HepG2 (cell line): ENCODE measurements around the gene CASZ1. TPM values are rescaled to one million over a fixed set of nuclear protein-coding genes. Genes with fewer than 3 reads are reported as not detected.

Experiments used
- ARNT ChIP-seq: fragments of 450-650 bp; IDR thresholded peaks from 2 replicates; pipeline ENCODE4 v1.6.1; 2017
- ARNT2 ChIP-seq: sonication (generic); formaldehyde crosslinking; IDR thresholded peaks from 2 replicates; pipeline ENCODE4 v1.8.0; 2022; ENCODE audit warnings: mild to moderate bottlenecking, low read depth, missing genetic modification reagents, moderate library complexity
- CSRNP1 ChIP-seq: sonication (generic); formaldehyde crosslinking; IDR thresholded peaks from 2 replicates; pipeline ENCODE4 v1.8.1; 2023; ENCODE audit warnings: mild to moderate bottlenecking, missing genetic modification reagents
- ELF3 ChIP-seq: IDR thresholded peaks from 2 replicates; pipeline ENCODE4 v1.6.1; 2016; ENCODE audit warnings: missing genetic modification reagents, missing compliant biosample characterization
- GRHL1 ChIP-seq: sonication (generic); formaldehyde crosslinking; conservative IDR thresholded peaks from 2 replicates; pipeline ENCODE4 v1.8.0; 2022; ENCODE audit warnings: missing genetic modification reagents
- KLF12 ChIP-seq: sonication (generic); formaldehyde crosslinking; IDR thresholded peaks from 2 replicates; pipeline ENCODE4 v1.4.0; 2020; ENCODE audit warnings: missing genetic modification reagents, borderline replicate concordance
- MAFK ChIP-seq, 2 experiments: IDR thresholded peaks in 1 of 2; conservative IDR thresholded peaks in 1 of 2; 2 replicates each; pipeline ENCODE4 v1.6.1; 2011; ENCODE audit warnings: improper control_type of control experiment in 2 of 2, low read length in 2 of 2
- ONECUT2 ChIP-seq: sonication (generic); formaldehyde crosslinking; IDR thresholded peaks from 2 replicates; pipeline ENCODE4 v1.4.0; 2020; ENCODE audit warnings: missing genetic modification reagents
- RFXAP ChIP-seq: sonication (generic); formaldehyde crosslinking; IDR thresholded peaks from 2 replicates; pipeline ENCODE4 v1.4.0; 2020; ENCODE audit warnings: missing genetic modification reagents, borderline replicate concordance
- SCMH1 ChIP-seq: sonication (generic); formaldehyde crosslinking; IDR thresholded peaks from 2 replicates; pipeline ENCODE4 v1.9.0; 2021; ENCODE audit warnings: missing genetic modification reagents, mild to moderate bottlenecking, borderline replicate concordance
- SRSF1 ChIP-seq: fragments of 200-400 bp; formaldehyde crosslinking; optimal IDR thresholded peaks from 2 replicates; pipeline ENCODE3; 2017; ENCODE audit warnings: mild to moderate bottlenecking, low read depth, low read length, moderate library complexity
- TBL1XR1 ChIP-seq: fragments of 150-350 bp; IDR thresholded peaks from 2 replicates; pipeline ENCODE4 v1.6.1; 2014; ENCODE audit warnings: borderline replicate concordance, low read length; ENCODE audit not compliant: partially characterized antibody
- TEAD2 ChIP-seq: sonication (generic); formaldehyde crosslinking; IDR thresholded peaks from 2 replicates; pipeline ENCODE4 v1.9.0; 2021; ENCODE audit warnings: missing genetic modification reagents
- YEATS2 ChIP-seq: sonication (generic); formaldehyde crosslinking; IDR thresholded peaks from 2 replicates; pipeline ENCODE4 v1.4.0; 2020; ENCODE audit warnings: missing genetic modification reagents, borderline replicate concordance
- ZBTB37 ChIP-seq: sonication (generic); formaldehyde crosslinking; IDR thresholded peaks from 2 replicates; pipeline ENCODE4 v1.4.0; 2020; ENCODE audit warnings: mild to moderate bottlenecking, missing genetic modification reagents
- ZFP37 ChIP-seq: sonication (generic); formaldehyde crosslinking; IDR thresholded peaks from 2 replicates; pipeline ENCODE4 v1.4.0; 2020; ENCODE audit warnings: missing genetic modification reagents, borderline replicate concordance
- ZNF205 ChIP-seq: IDR thresholded peaks from 2 replicates; pipeline ENCODE4 v1.6.1; 2018; ENCODE audit warnings: missing biosample characterization, missing genetic modification reagents
- ZNF335 ChIP-seq: sonication (generic); formaldehyde crosslinking; IDR thresholded peaks from 2 replicates; pipeline ENCODE4 v1.4.0; 2020; ENCODE audit warnings: missing genetic modification reagents
- ZNF589 ChIP-seq: sonication (generic); formaldehyde crosslinking; conservative IDR thresholded peaks from 2 replicates; pipeline ENCODE4 v1.8.0; 2022; ENCODE audit warnings: mild to moderate bottlenecking, moderate library complexity, missing genetic modification reagents
- ZNF704 ChIP-seq: sonication (generic); formaldehyde crosslinking; IDR thresholded peaks from 2 replicates; pipeline ENCODE4 v1.8.1; 2023; ENCODE audit warnings: mild to moderate bottlenecking, inconsistent platforms, moderate library complexity, missing genetic modification reagents, borderline replicate concordance
- ZNF710 ChIP-seq: sonication (generic); formaldehyde crosslinking; IDR thresholded peaks from 2 replicates; pipeline ENCODE4 v1.5.0; 2020; ENCODE audit warnings: mild to moderate bottlenecking, missing genetic modification reagents, borderline replicate concordance
- ZNF788 ChIP-seq: sonication (generic); formaldehyde crosslinking; IDR thresholded peaks from 2 replicates; pipeline ENCODE4 v1.5.0; 2020; ENCODE audit warnings: mild to moderate bottlenecking, missing genetic modification reagents, borderline replicate concordance
- ZSCAN9 ChIP-seq: IDR thresholded peaks from 2 replicates; pipeline ENCODE4 v1.6.1; 2016; ENCODE audit warnings: borderline replicate concordance
- polyA plus RNA-seq, 8 experiments: library from polyadenylated mRNA; depleted of rRNA in 3 of 8; stranded (reverse) in 7 of 8; unstranded in 1 of 8; fragments of >200 nt; fragmentation: Illumina TruSeq in 4 of 8; extraction: Trizol in 4 of 8; gene quantifications; 2 replicates each; pipeline versions ENCODE4 v1.2.1 to v1.2.3, GENCODE V29; 2011 to 2016; ENCODE audit warnings: low read depth in 4 of 8, missing spikeins in 1 of 8, mixed read lengths in 1 of 8; ENCODE audit not compliant: insufficient read depth in 1 of 8
- total RNA-seq, 5 experiments: library from RNA; depleted of rRNA; stranded (reverse); fragments of >200 nt; fragmentation: Illumina TruSeq; extraction: Trizol; gene quantifications; 2 replicates each; pipeline ENCODE4 v1.2.3, GENCODE V29; 2016; ENCODE audit warnings: low read depth in 1 of 5

Gene CASZ1
- total and polyA plus RNA-seq, 2 of the 13 experiments (the other 11 are each of a cell fraction or from before 2014, with no cell fraction given): 1.9 to 3.7 TPM

GRCh38 chr1:10685808-10686403, 110.5 kb downstream of the CASZ1 start (continued):
- TF ChIP-seq CSRNP1 (CRISPR knock-in tag) (no peak), TBL1XR1 (peak; percentile 57), GRHL1 (CRISPR knock-in tag) (no peak), ZNF710 (CRISPR knock-in tag) (peak; percentile 26; the same call in 1 of the 2 replicates), ZNF788 (CRISPR knock-in tag) (peak; percentile 51; the same call in 1 of the 2 replicates), ZNF335 (CRISPR knock-in tag) (no peak), RFXAP (CRISPR knock-in tag) (no peak; the same call in 1 of the 2 replicates), ZNF704 (CRISPR knock-in tag) (no peak), SRSF1 (peak; percentile 86), ARNT2 (no peak), TEAD2 (CRISPR knock-in tag) (no peak), SCMH1 (CRISPR knock-in tag) (no peak), ZBTB37 (CRISPR knock-in tag) (peak; percentile 80; the same call in 1 of the 2 replicates), ZNF589 (CRISPR knock-in tag) (no peak), ELF3 (CRISPR knock-in tag) (peak; percentile 55), ZFP37 (CRISPR knock-in tag) (no peak), KLF12 (CRISPR knock-in tag) (no peak), ZSCAN9 (CRISPR knock-in tag) (peak; percentile 76; the same call in 1 of the 2 replicates), ZNF205 (no peak), ARNT (no peak), ONECUT2 (CRISPR knock-in tag) (no peak), YEATS2 (no peak), MAFK (conservative IDR thresholded peaks at IDR 0.05 in 1 of 2, IDR thresholded peaks at IDR 0.05 in 1 of 2; ENCODE audit: low read length in 2 of 2) (no peak)
